Thoracic aorta (tissue), 2 donors: ENCODE results near the gene INMT. TPM values are rescaled to one million over a fixed set of nuclear protein-coding genes. Genes with fewer than 3 reads are reported as not detected.

Experiments
- ATAC-seq: fragments of 150-250 bp; one replicate; pipeline ENCODE4 v1.8.0; 2017; ENCODE audit warnings: low read depth; ENCODE audit not compliant: insufficient number of reproducible peaks, low FRiP score
- DNase-seq: peaks from one replicate; pipeline ENCODE4 v3.0.0-alpha.2; 2020; ENCODE audit warnings: low spot score
- H3K27ac ChIP-seq, 2 donors: fragments of 200-600 bp; sonication (generic); 1 replicate in 1 of 2; 2 replicates in 1 of 2; pipeline ENCODE4 v1.5.1; 2016; ENCODE audit warnings: mild to moderate bottlenecking in 2 of 2, moderate library complexity in 2 of 2
- H3K27me3 ChIP-seq: fragments of 200-600 bp; sonication (generic); replicated peaks from 2 replicates; pipeline ENCODE4 v1.6.0; 2016; ENCODE audit warnings: mild to moderate bottlenecking; ENCODE audit not compliant: insufficient read depth
- H3K36me3 ChIP-seq: fragments of 200-600 bp; sonication (generic); one replicate; pipeline ENCODE4 v1.5.1; 2016
- H3K4me1 ChIP-seq, 2 donors: fragments of 200-600 bp; sonication (generic); 1 replicate in 1 of 2; 2 replicates in 1 of 2; pipeline versions ENCODE4 v1.5.1 to v1.6.0; 2016; ENCODE audit warnings: low read depth in 2 of 2, mild to moderate bottlenecking in 1 of 2; ENCODE audit not compliant: control insufficient read depth in 1 of 2
- H3K4me3 ChIP-seq: fragments of 200-600 bp; sonication (generic); 2 replicates; pipeline ENCODE4 v1.5.1; 2016; ENCODE audit warnings: mild to moderate bottlenecking
- H3K9me3 ChIP-seq: fragments of 200-600 bp; sonication (generic); 2 replicates; pipeline ENCODE4 v1.5.1; 2016
- CTCF ChIP-seq: fragments of 200-600 bp; sonication (generic); IDR thresholded peaks from one replicate; pipeline ENCODE4 v1.5.1; 2019; ENCODE audit warnings: antibody characterized with exemption
- total RNA-seq, 2 donors: library from RNA; depleted of rRNA; stranded (reverse); fragments of >200 nt; gene quantifications; one replicate each; pipeline versions ENCODE4 v1.1.0 to v1.2.3, GENCODE V29; 2016

INMT gene
- total RNA-seq, 2 donors from 2014 or later, result 137 to 243 TPM

GRCh38 chr7:30741289-30741688 is 10.6 kb upstream of the INMT start:
- H3K27ac ChIP-seq, result no peak overlapping the region
- no peak for TF ChIP-seq CTCF
- no peaks in the 10 kb centered on the region for H3K27me3 ChIP-seq
- H3K4me3 ChIP-seq, result no peak overlapping the region
- peaks cover 0 to 11% of the 10 kb centered on the region in 2 donors for H3K4me1 ChIP-seq
- H3K9me3 ChIP-seq, result no peaks in the 10 kb centered on the region
- DNase-seq (no peak), ATAC-seq (no peak)
- no peaks in the 10 kb centered on the region for H3K36me3 ChIP-seq

DNA sequence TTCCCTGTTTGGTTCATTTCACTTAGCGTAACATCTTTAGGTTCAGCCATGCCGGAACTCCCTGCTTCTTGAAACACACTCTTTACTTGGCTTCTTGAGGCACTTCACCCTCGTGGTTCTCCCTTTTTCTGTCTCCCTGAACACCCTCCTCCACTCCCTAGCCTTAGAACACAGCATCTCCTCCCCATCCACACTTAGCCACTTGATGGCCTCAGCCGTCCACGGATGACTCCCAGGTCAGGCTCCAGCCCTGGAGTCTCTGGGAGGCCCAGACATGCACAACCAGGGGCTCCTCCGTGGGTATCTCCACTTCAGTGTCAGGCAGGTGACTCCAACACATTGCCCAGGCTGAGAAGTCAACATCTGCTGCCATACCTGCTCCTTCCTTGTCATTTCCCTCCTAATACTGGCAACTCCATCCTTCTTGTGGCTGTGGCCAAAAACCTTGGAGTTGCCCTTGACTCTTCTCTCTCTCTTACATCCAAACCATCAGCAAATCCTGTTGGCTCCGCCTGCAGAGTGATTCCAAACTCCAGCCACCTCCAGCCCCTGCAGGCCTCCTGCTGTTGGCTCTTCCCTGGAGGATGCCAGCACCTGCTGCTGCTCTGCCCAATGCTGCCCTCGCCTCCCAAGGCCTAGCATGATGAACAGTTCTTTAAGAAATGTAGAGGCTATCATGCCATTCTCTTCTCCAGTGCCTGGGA is 8.4 kb upstream of the INMT start:
- Histone ChIP-seq H3K4me1 (peaks cover 0 to 11% of the 10 kb centered on the region in 2 donors), H3K27me3 (no peaks in the 10 kb centered on the region), H3K27ac (no peak overlapping the region), H3K4me3 (no peak overlapping the region), H3K9me3 (no peaks in the 10 kb centered on the region), H3K36me3 (no peaks in the 10 kb centered on the region)
- TF ChIP-seq CTCF, result no peak
- DNase-seq, result no peak
- ATAC-seq, result no peak

DNA sequence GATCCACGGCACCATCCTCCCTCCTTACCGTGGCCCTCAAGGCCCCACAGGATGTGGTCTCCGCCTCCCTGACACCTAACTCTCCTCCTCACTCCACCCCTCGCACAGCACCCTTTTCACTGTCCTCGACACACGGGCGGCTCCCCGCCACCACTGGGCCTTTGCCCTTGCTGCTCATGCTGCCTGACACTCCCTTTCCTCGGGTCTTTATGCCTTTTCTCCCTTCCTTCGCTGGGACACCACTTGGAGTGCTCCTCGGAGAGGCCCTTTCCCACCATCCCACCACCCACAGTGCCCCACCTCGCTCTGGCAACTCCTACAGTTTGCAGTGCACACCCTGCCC is 7.9 kb upstream of the INMT start:
- Histone ChIP-seq H3K27ac (no peak overlapping the region), H3K36me3 (no peaks in the 10 kb centered on the region), H3K4me3 (no peak overlapping the region), H3K9me3 (no peaks in the 10 kb centered on the region), H3K4me1 (peaks cover 0 to 11% of the 10 kb centered on the region in 2 donors), H3K27me3 (no peaks in the 10 kb centered on the region)
- TF ChIP-seq CTCF, result no peak
- ATAC-seq (no peak), DNase-seq (no peak)

DNA sequence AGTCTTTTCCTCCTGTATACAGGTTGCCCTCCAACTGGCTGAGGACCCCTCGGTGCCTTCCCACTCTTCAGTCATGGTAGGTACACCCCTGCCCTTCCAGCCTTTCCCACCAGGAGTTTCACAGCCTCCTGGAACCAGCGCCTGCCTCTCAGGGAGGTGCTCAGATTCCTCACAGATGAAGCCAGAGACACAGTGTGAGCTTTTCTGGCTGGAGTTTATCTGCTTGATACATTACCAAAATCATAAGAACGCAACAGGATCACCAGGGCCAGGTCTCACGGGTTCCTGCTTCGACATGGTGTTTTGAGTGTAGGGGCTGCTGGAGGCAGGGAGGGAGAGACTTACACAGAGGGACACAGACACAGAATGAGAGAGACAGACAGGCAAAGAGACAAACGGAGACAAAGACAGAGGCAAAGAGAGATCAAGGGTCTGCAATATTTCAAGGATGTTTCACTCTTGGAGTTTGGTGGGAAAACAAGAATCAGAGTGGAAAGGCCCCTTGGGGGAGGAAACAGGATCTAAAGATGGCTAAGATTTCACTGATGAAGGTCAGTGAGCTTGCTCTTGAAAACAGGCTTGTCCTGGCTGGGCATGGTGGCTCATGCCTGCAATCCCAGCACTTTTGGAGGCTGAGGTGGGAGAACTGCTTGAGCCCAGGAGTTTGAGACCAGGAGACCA is 6.5 kb upstream of the INMT start:
- Histone ChIP-seq H3K4me3 (no peak overlapping the region), H3K36me3 (no peaks in the 10 kb centered on the region), H3K27me3 (no peaks in the 10 kb centered on the region), H3K9me3 (no peaks in the 10 kb centered on the region), H3K27ac (peak overlapping the region in 1 of 2 donors; percentile 6), H3K4me1 (peaks cover under 1 to 14% of the 10 kb centered on the region in 2 donors)
- no peak for DNase-seq
- no peak for ATAC-seq
- no peak for TF ChIP-seq CTCF

GRCh38 chr7:30750010-30750409 is 1.9 kb upstream of the INMT start:
- Histone ChIP-seq H3K27ac (peak overlapping the region; percentile 83 to 96), H3K27me3 (no peaks in the 10 kb centered on the region), H3K4me1 (peaks cover 25 to 51% of the 10 kb centered on the region in 2 donors), H3K9me3 (no peaks in the 10 kb centered on the region), H3K36me3 (no peaks in the 10 kb centered on the region), H3K4me3 (no peak overlapping the region)
- TF ChIP-seq CTCF, result no peak
- ATAC-seq (no peak), DNase-seq (no peak)
